SK-N-MC (cell line): ENCODE measurements around the gene P2RY13.

ENCODE experiments used
- EZH2 ChIP-seq: fragments of 200-600 bp; sonication (generic); IDR thresholded peaks from one replicate; pipeline ENCODE4 v1.6.1; 2017; ENCODE audit warnings: antibody characterized with exemption
- FOXP2 ChIP-seq: optimal IDR thresholded peaks from 2 replicates; pipeline ENCODE3; 2011; ENCODE audit warnings: mild to moderate bottlenecking, moderate library complexity; ENCODE audit not compliant: insufficient read depth; ENCODE audit errors: extremely low read length, control extremely low read depth
- POLR2AphosphoS5 ChIP-seq: IDR thresholded peaks from 2 replicates; pipeline ENCODE4 v1.6.1; 2012; ENCODE audit warnings: mild to moderate bottlenecking, low read depth, low read length, borderline replicate concordance

DNA sequence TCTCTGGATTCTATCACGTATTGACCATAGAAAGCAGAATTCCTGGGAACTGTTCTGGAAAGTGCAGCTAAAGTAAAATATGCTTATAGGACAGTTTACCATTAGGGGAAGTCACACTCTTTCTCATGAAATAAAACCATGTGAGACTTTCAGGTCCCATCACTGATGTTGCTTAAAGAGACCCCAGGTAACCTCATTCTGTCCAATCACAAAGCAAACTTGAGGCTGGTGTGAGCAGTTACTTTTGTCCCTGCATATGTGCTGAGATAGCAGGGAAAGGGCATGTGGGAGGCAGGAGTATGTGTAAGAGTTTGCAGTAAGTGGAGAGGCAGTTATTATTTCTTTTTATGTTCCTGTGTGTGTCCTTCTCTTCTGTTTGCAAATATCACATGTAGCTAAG, 28.8 kb downstream of the P2RY13 start:
- TF ChIP-seq EZH2 = no peak
- no peak for TF ChIP-seq POLR2AphosphoS5
- no peak for TF ChIP-seq FOXP2
